Hematopoietic multipotent progenitor cell (in vitro differentiated cells): ENCODE results near the gene ETS1. TPM values are rescaled to one million over a fixed set of nuclear protein-coding genes. Genes with fewer than 3 reads are reported as not detected.
A peak's percentile ranks its signal among the peaks of the same experiment; 100 is the strongest.

Source experiments
- DNase-seq, 3 donors: peaks; one replicate each; pipeline ENCODE4 v3.0.0-alpha.2; 2011 to 2015; ENCODE audit warnings: low read depth in 2 of 3, low spot score in 2 of 3
- total RNA-seq: library from RNA; depleted of rRNA; stranded (reverse); fragments of >200 nt; gene quantifications from one replicate; pipeline ENCODE4 v1.2.3, GENCODE V29; 2012

Gene ETS1
- total RNA-seq, 1 donor: 40.9 TPM

GRCh38 chr11:128596250-128596649 lies 8.9 kb upstream of the ETS1 start:
- DNase-seq: no peak

- no peak for DNase-seq
Observed at GRCh38 chr11:128595775-128596174, 8.4 kb upstream of the ETS1 start.

GRCh38 chr11:128595221-128595620 lies 7.9 kb upstream of the ETS1 start:
- no peak for DNase-seq

- DNase-seq: no peak
Observed at GRCh38 chr11:128594226-128594625, 6.9 kb upstream of the ETS1 start.

- no peak for DNase-seq
Observed at GRCh38 chr11:128593281-128593680, 5.9 kb upstream of the ETS1 start.

GRCh38 chr11:128592454-128592853 lies 5.1 kb upstream of the ETS1 start:
- DNase-seq: no peak

GRCh38 chr11:128590587-128590986 lies 3.2 kb upstream of the ETS1 start:
- DNase-seq: no peak

- no peak for DNase-seq
Observed at GRCh38 chr11:128589998-128590397, 2.6 kb upstream of the ETS1 start.

GRCh38 chr11:128588093-128588492 lies 735 bp upstream of the ETS1 start:
- DNase-seq: no peak

- DNase-seq: no peak
Observed at GRCh38 chr11:128586689-128587088, 669 bp downstream of the ETS1 start.

- no peak for DNase-seq
Observed at GRCh38 chr11:128585498-128586238, 1.7 kb downstream of the ETS1 start.

- DNase-seq: no peak
Observed at GRCh38 chr11:128584253-128584652, 3.1 kb downstream of the ETS1 start.

GRCh38 chr11:128582496-128583366 lies 4.6 kb downstream of the ETS1 start:
- DNase-seq: peak in 1 of 3 donors; percentile 19

GRCh38 chr11:128581561-128582272 lies 5.6 kb downstream of the ETS1 start:
- DNase-seq: no peak

- no peak for DNase-seq
Observed at GRCh38 chr11:128580612-128581011, 6.7 kb downstream of the ETS1 start.

GRCh38 chr11:128579798-128580504 lies 7.4 kb downstream of the ETS1 start:
- DNase-seq: no peak

- no peak for DNase-seq
Observed at GRCh38 chr11:128576555-128576954, 10.8 kb downstream of the ETS1 start.

GRCh38 chr11:128575961-128576350 lies 11.4 kb downstream of the ETS1 start:
- peak in 1 of 3 donors; percentile 35 for DNase-seq

GRCh38 chr11:128575174-128575960 lies 12.0 kb downstream of the ETS1 start:
- DNase-seq: peak in 2 of 3 donors; percentile 23 to 43

GRCh38 chr11:128574576-128575011 lies 12.8 kb downstream of the ETS1 start:
- DNase-seq: no peak
